NT2/D1 (cell line): Measurements from ENCODE around the gene HOTAIR.
A peak's percentile ranks its signal among the peaks of the same experiment; 100 is the strongest.

Experiments
- SUZ12 ChIP-seq: IDR thresholded peaks from 2 replicates; pipeline ENCODE4 v1.6.1; 2011; ENCODE audit not compliant: insufficient read length, insufficient read depth; ENCODE audit errors: extremely low read depth
- YY1 ChIP-seq: IDR thresholded peaks from 2 replicates; pipeline ENCODE4 v1.6.1; 2011; ENCODE audit not compliant: insufficient read length, insufficient read depth
- ZNF274 ChIP-seq: IDR thresholded peaks from 2 replicates; pipeline ENCODE4 v1.6.1; 2011; ENCODE audit warnings: mild to moderate bottlenecking, low read depth, low read length

DNA sequence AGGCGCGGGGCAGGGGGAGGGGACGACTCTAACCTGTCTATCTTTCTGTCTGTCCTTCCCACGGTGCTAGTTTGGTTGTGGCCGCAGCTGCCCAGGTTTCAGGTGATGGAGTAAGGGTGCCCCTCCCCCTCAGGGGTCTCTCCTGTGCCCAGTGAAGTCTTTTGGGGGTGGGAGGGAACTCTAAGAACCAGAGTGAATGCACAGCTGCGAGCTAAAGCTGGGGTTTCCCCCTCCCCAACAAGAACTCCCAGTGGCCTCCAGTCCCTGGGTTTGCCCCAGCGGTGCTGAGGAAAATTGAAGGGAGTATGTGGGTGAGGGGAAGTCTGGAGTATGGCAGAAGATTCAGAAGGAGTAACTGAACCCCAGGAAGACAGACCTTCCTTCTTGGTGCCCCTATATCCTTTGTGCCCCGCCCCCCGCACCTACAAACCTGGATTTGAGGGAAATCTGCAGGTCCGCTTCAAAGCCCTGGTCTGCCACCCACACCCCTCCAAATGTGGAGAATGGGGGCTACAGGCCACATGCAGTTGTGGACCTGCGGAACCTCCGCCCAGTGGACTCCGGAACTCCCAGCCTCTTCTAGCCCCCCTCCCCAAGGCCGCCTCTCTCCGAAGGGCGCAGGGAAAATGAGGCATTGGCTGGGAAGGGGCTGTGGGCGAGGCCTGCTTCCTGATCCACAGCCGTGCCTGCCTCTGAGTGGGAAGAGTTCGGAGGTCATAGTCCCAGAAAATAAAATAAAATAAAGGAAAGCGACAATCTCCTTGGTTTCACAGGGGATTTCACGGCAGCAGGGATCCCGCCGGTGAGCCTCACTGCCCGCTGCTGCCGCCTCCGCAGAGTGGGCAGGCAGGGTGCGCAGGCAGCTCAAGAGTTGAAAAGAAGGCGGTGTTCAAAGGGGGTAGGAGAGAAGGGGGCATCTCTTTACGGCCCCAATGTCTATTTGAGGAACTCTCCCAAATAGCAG is 21.8 kb upstream of the HOTAIR start:
- TF ChIP-seq SUZ12 (peak; percentile 87), ZNF274 (no peak), YY1 (no peak)
